Astrocyte of the cerebellum (primary cell): ENCODE data around the gene ADCY6.

Source experiments
- DNase-seq: peaks from one replicate; pipeline ENCODE4 v3.0.0-alpha.2; 2011; ENCODE audit warnings: low read depth
- H3K4me3 ChIP-seq: 2 replicates; pipeline ENCODE4 v1.5.1; 2011; ENCODE audit warnings: mild to moderate bottlenecking, low read depth, low read length, moderate library complexity
- CTCF ChIP-seq: IDR thresholded peaks from 2 replicates; pipeline ENCODE4 v1.5.1; 2012; ENCODE audit warnings: low read length, low read depth, moderate library complexity, mild to moderate bottlenecking; ENCODE audit errors: missing control alignments
- in situ Hi-C: cut with HindIII; loops from 2 replicates; pipeline ENCODE4 v1.10.0; 2017; ENCODE audit warnings: low sequenced_read_pairs

The ADCY6 gene

GRCh38 chr12:48827513-48828096, 38.7 kb upstream of the ADCY6 start:
- no peak overlapping the region for H3K4me3 ChIP-seq
- no peak for TF ChIP-seq CTCF
- DNase-seq: no peak
- in situ Hi-C loops: no loop called here

GRCh38 chr12:48827026-48827425, 38.1 kb upstream of the ADCY6 start:
- in situ Hi-C loops: no loop called here
- no peak overlapping the region for H3K4me3 ChIP-seq
- no peak for DNase-seq
- TF ChIP-seq CTCF: no peak

GRCh38 chr12:48826209-48826855, 37.4 kb upstream of the ADCY6 start:
- in situ Hi-C loops: no loop called here
- DNase-seq: no peak
- TF ChIP-seq CTCF: no peak
- no peak overlapping the region for H3K4me3 ChIP-seq

GRCh38 chr12:48824905-48825304, 36.0 kb upstream of the ADCY6 start:
- DNase-seq: no peak
- no peak for TF ChIP-seq CTCF
- H3K4me3 ChIP-seq: no peak overlapping the region
- in situ Hi-C loops: no loop called here

GRCh38 chr12:48824112-48824511, 35.2 kb upstream of the ADCY6 start:
- TF ChIP-seq CTCF: no peak
- no peak for DNase-seq
- in situ Hi-C loops: no loop called here
- no peak overlapping the region for H3K4me3 ChIP-seq

GRCh38 chr12:48823281-48823680, 34.4 kb upstream of the ADCY6 start:
- TF ChIP-seq CTCF: no peak
- H3K4me3 ChIP-seq: no peak overlapping the region
- no peak for DNase-seq
- in situ Hi-C loops: no loop called here
